GM21825 (cell line): ENCODE data around the gene RAB36.

Experiments
- ATAC-seq: cut with Tn5 transposase; IDR thresholded peaks from one replicate; pipeline ENCODE4 v1.9.1; 2021; ENCODE audit warnings: mild to moderate bottlenecking, moderate library complexity; ENCODE audit not compliant: unreplicated experiment

Gene RAB36

GRCh38 chr22:23108249-23109078, 36.8 kb upstream of the RAB36 start:
- no peak for ATAC-seq

- no peak for ATAC-seq
Measured at GRCh38 chr22:23109079-23109347, 36.3 kb upstream of the RAB36 start.

- no peak for ATAC-seq
Measured at GRCh38 chr22:23109441-23109978, 35.8 kb upstream of the RAB36 start.

GRCh38 chr22:23110190-23110921, 34.9 kb upstream of the RAB36 start:
- ATAC-seq, result no peak

- ATAC-seq, result no peak
Measured at GRCh38 chr22:23110922-23111527, 34.3 kb upstream of the RAB36 start.

GRCh38 chr22:23112472-23113012, 32.7 kb upstream of the RAB36 start:
- no peak for ATAC-seq

GRCh38 chr22:23113067-23113846, 32.0 kb upstream of the RAB36 start:
- ATAC-seq, result no peak

- ATAC-seq, result no peak
Measured at GRCh38 chr22:23113847-23114720, 31.2 kb upstream of the RAB36 start.

- ATAC-seq, result no peak
Measured at GRCh38 chr22:23114721-23115020, 30.6 kb upstream of the RAB36 start.

GRCh38 chr22:23115369-23115768, 29.9 kb upstream of the RAB36 start:
- ATAC-seq, result no peak

GRCh38 chr22:23115825-23116494, 29.3 kb upstream of the RAB36 start:
- ATAC-seq, result no peak

GRCh38 chr22:23116506-23117263, 28.6 kb upstream of the RAB36 start:
- no peak for ATAC-seq

- ATAC-seq, result no peak
Measured at GRCh38 chr22:23117275-23117674, 28.0 kb upstream of the RAB36 start.

- ATAC-seq, result no peak
Measured at GRCh38 chr22:23117891-23118646, 27.2 kb upstream of the RAB36 start.

- no peak for ATAC-seq
Measured at GRCh38 chr22:23118647-23119493, 26.4 kb upstream of the RAB36 start.

GRCh38 chr22:23119494-23120414, 25.5 kb upstream of the RAB36 start:
- no peak for ATAC-seq
